ENCODE measurements around the gene CHKB. TPM values are rescaled to one million over a fixed set of nuclear protein-coding genes. Genes with fewer than 3 reads are reported as not detected.

CHKB gene
- total RNA-seq, 1 donor from 2014 or later = 81.1 TPM

GRCh38 chr22:50584106-50585096 is 1.8 kb upstream of the CHKB start:
- no peak for DNase-seq (ENCODE audit: low read depth)
- no peak for TF ChIP-seq CTCF (IDR thresholded peaks at IDR 0.05; ENCODE audit: insufficient read depth, low read length, poor library complexity, severe bottlenecking)
- Histone ChIP-seq H3K4me3 (ENCODE audit: low read depth, low read length) (no peak overlapping the region), H3K27me3 (ENCODE audit: control insufficient read depth, insufficient read depth, low read length) (peaks cover under 1% of the 10 kb centered on the region), H3K36me3 (ENCODE audit: control insufficient read depth, insufficient read depth, low read length) (no peaks in the 10 kb centered on the region)

GRCh38 chr22:50583294-50583861 is 729 bp upstream of the CHKB start:
- TF ChIP-seq CTCF (IDR thresholded peaks at IDR 0.05; ENCODE audit: insufficient read depth, low read length, poor library complexity, severe bottlenecking) = no peak
- Histone ChIP-seq H3K4me3 (ENCODE audit: low read depth, low read length) (peak overlapping the region; percentile 83), H3K36me3 (ENCODE audit: control insufficient read depth, insufficient read depth, low read length) (no peaks in the 10 kb centered on the region), H3K27me3 (ENCODE audit: control insufficient read depth, insufficient read depth, low read length) (peaks cover 6% of the 10 kb centered on the region)
- no peak for DNase-seq (ENCODE audit: low read depth)

- TF ChIP-seq CTCF (IDR thresholded peaks at IDR 0.05; ENCODE audit: insufficient read depth, low read length, poor library complexity, severe bottlenecking) = no peak
- no peak for DNase-seq (ENCODE audit: low read depth)
- Histone ChIP-seq H3K4me3 (ENCODE audit: low read depth, low read length) (peak overlapping the region; percentile 73), H3K27me3 (ENCODE audit: control insufficient read depth, insufficient read depth, low read length) (peaks cover 18% of the 10 kb centered on the region), H3K36me3 (ENCODE audit: control insufficient read depth, insufficient read depth, low read length) (no peaks in the 10 kb centered on the region)
These were observed 628 bp downstream of the CHKB start for GRCh38 chr22:50581950-50582492.

- peaks cover 19% of the 10 kb centered on the region for H3K27me3 ChIP-seq (ENCODE audit: control insufficient read depth, insufficient read depth, low read length)
- DNase-seq (ENCODE audit: low read depth) = no peak
- H3K4me3 ChIP-seq (ENCODE audit: low read depth, low read length) = peak overlapping the region; percentile 73
- TF ChIP-seq CTCF (IDR thresholded peaks at IDR 0.05; ENCODE audit: insufficient read depth, low read length, poor library complexity, severe bottlenecking) = no peak
- H3K36me3 ChIP-seq (ENCODE audit: control insufficient read depth, insufficient read depth, low read length) = no peaks in the 10 kb centered on the region
These were observed 1.4 kb downstream of the CHKB start for GRCh38 chr22:50581031-50581949.

GRCh38 chr22:50579752-50580151 is 2.9 kb downstream of the CHKB start:
- Histone ChIP-seq H3K36me3 (ENCODE audit: control insufficient read depth, insufficient read depth, low read length) (no peaks in the 10 kb centered on the region), H3K27me3 (ENCODE audit: control insufficient read depth, insufficient read depth, low read length) (peaks cover 22% of the 10 kb centered on the region), H3K4me3 (ENCODE audit: low read depth, low read length) (no peak overlapping the region)
- DNase-seq (ENCODE audit: low read depth) = no peak
- no peak for TF ChIP-seq CTCF (IDR thresholded peaks at IDR 0.05; ENCODE audit: insufficient read depth, low read length, poor library complexity, severe bottlenecking)
